Trophoblast cell (in vitro differentiated cells and primary cell): ENCODE data around the gene ZNF492.
A peak's percentile ranks its signal among the peaks of the same experiment; 100 is the strongest.

Source experiments
- DNase-seq, 2 donors: peaks; one replicate each; pipeline ENCODE4 v3.0.0-alpha.2; 2016
- H2AFZ ChIP-seq: 2 replicates; pipeline ENCODE4 v1.6.1; 2013; ENCODE audit warnings: low read length, moderate library complexity, mild to moderate bottlenecking; ENCODE audit not compliant: insufficient read depth, poor library complexity
- H2AK5ac ChIP-seq: 2 replicates; pipeline ENCODE4 v1.6.1; 2013; ENCODE audit warnings: mild to moderate bottlenecking, low read length
- H2BK120ac ChIP-seq: 2 replicates; pipeline ENCODE4 v1.6.1; 2013; ENCODE audit warnings: low read length, mild to moderate bottlenecking, moderate library complexity; ENCODE audit not compliant: insufficient read depth, poor library complexity
- H2BK12ac ChIP-seq: 2 replicates; pipeline ENCODE4 v1.6.1; 2013; ENCODE audit warnings: mild to moderate bottlenecking, low read length, moderate library complexity
- H2BK5ac ChIP-seq: 2 replicates; pipeline ENCODE4 v1.6.1; 2013; ENCODE audit warnings: low read length, low read depth, moderate library complexity, mild to moderate bottlenecking; ENCODE audit not compliant: poor library complexity
- H3K14ac ChIP-seq: 2 replicates; pipeline ENCODE4 v1.6.1; 2013; ENCODE audit warnings: mild to moderate bottlenecking, low read length
- H3K18ac ChIP-seq: 2 replicates; pipeline ENCODE4 v1.6.1; 2013; ENCODE audit warnings: mild to moderate bottlenecking, low read length
- H3K23ac ChIP-seq: 2 replicates; pipeline ENCODE4 v1.6.1; 2013; ENCODE audit warnings: low read length
- H3K27ac ChIP-seq: 2 replicates; pipeline ENCODE4 v1.5.1; 2013; ENCODE audit warnings: low read depth, mild to moderate bottlenecking, inconsistent platforms, low read length, moderate library complexity
- H3K27me3 ChIP-seq: 2 replicates; pipeline ENCODE4 v1.6.1; 2013; ENCODE audit warnings: inconsistent platforms, mild to moderate bottlenecking, low read length, moderate library complexity; ENCODE audit not compliant: insufficient read depth
- H3K36me3 ChIP-seq, 2 experiments: 1 replicate in 1 of 2; 2 replicates in 1 of 2; pipeline ENCODE4 v1.6.1; 2013; ENCODE audit warnings: low read length in 2 of 2, mild to moderate bottlenecking in 2 of 2, moderate library complexity in 1 of 2; ENCODE audit not compliant: insufficient read depth in 2 of 2, control insufficient read depth in 1 of 2
- H3K4ac ChIP-seq: 2 replicates; pipeline ENCODE4 v1.6.1; 2013; ENCODE audit warnings: low read depth, mild to moderate bottlenecking, low read length, moderate library complexity
- H3K4me1 ChIP-seq, 2 experiments: 1 replicate in 1 of 2; 2 replicates in 1 of 2; pipeline ENCODE4 v1.6.1; 2013; ENCODE audit warnings: low read length in 2 of 2, mild to moderate bottlenecking in 2 of 2, moderate library complexity in 1 of 2; ENCODE audit not compliant: insufficient read depth in 2 of 2, control insufficient read depth in 1 of 2
- H3K4me2 ChIP-seq: 2 replicates; pipeline ENCODE4 v1.6.1; 2013; ENCODE audit warnings: inconsistent platforms, mild to moderate bottlenecking, low read length, moderate library complexity
- H3K4me3 ChIP-seq: 2 replicates; pipeline ENCODE4 v1.5.1; 2013; ENCODE audit warnings: mild to moderate bottlenecking, low read depth, low read length, inconsistent platforms
- H3K79me1 ChIP-seq: one replicate; pipeline ENCODE4 v1.6.1; 2013; ENCODE audit warnings: low read length
- H3K79me2 ChIP-seq: 2 replicates; pipeline ENCODE4 v1.6.1; 2013; ENCODE audit warnings: low read length, mild to moderate bottlenecking; ENCODE audit not compliant: control insufficient read depth, insufficient read depth, poor library complexity
- H3K9ac ChIP-seq: 2 replicates; pipeline ENCODE4 v1.6.1; 2013; ENCODE audit warnings: mild to moderate bottlenecking, low read length
- H3K9me3 ChIP-seq: 2 replicates; pipeline ENCODE4 v1.6.1; 2013; ENCODE audit warnings: low read depth, mild to moderate bottlenecking, control low read depth, inconsistent platforms, low read length; ENCODE audit not compliant: insufficient read depth
- H4K12ac ChIP-seq: 2 replicates; pipeline ENCODE4 v1.6.1; 2013; ENCODE audit warnings: low read depth, mild to moderate bottlenecking, low read length, moderate library complexity
- H4K8ac ChIP-seq: 2 replicates; pipeline ENCODE4 v1.6.1; 2013; ENCODE audit warnings: low read depth, mild to moderate bottlenecking, low read length, moderate library complexity
- H4K91ac ChIP-seq: one replicate; pipeline ENCODE4 v1.6.1; 2013; ENCODE audit warnings: low read depth, mild to moderate bottlenecking, low read length, moderate library complexity
- WGBS: extraction: QIAGEN DNeasy Blood & Tissue Kit; methylation state at CpG from one replicate; pipeline ENCODE4 v1.1.7; 2013; ENCODE audit warnings: missing lambda C conversion rate; ENCODE audit not compliant: insufficient read length, insufficient coverage; ENCODE audit errors: extremely low coverage; 5-methylcytosine and 5-hydroxymethylcytosine counted together

Gene ZNF492

DNA sequence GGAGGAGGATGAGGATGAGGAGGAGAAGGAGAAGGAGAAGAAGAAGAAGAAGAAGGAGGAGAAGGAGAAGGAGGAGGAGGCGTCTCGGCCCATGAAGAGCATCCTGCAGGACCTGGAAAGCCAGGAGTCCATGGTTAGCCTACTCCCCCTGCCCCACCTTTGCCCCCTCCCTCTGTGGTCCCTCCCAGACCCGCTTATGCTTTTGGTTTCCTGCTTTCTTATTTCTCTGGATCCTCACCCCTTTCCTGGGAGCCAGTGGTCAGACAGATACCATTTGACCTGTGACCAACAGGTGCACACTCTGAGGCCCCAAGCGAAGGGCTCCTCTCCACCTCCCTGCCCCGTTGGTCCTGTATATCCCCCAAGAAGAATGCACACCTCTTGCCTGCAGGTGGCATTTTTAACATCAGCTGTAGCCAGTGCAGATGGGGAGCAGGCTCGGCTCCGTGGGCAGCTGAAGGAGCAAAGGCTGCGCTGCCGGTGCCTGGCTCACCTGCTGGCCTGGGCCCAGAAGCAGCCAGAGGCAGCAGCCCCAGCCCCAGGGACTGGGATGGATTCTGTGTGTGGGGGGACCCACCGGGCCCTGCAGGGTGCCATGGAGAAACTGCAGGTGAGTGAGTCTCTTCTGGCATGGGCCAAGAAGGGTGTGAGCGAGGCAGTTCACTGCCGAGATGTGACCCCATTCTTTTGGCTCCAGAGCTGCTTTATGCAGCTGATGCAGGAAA, 32.1 kb upstream of the ZNF492 start:
- no peaks in the 10 kb centered on the region for H3K79me1 ChIP-seq
- no peak overlapping the region for H4K8ac ChIP-seq
- H3K18ac ChIP-seq: no peak overlapping the region
- H3K27ac ChIP-seq: no peak overlapping the region
- no peaks in the 10 kb centered on the region for H3K4me1 ChIP-seq
- no peak overlapping the region for H3K4me3 ChIP-seq
- no peak overlapping the region for H3K4me2 ChIP-seq
- no peak overlapping the region for H3K4ac ChIP-seq
- H2AK5ac ChIP-seq: no peak overlapping the region
- H4K91ac ChIP-seq: no peak overlapping the region
- no peak overlapping the region for H2BK120ac ChIP-seq
- H3K9me3 ChIP-seq: peaks cover 75% of the 10 kb centered on the region
- no CpG with 5 or more reads among the region's 12 CpGs for WGBS
- no peak overlapping the region for H2AFZ ChIP-seq
- H3K36me3 ChIP-seq: no peaks in the 10 kb centered on the region
- no peak overlapping the region for H3K14ac ChIP-seq
- H3K9ac ChIP-seq: no peak overlapping the region
- H3K27me3 ChIP-seq: no peaks in the 10 kb centered on the region
- no peak overlapping the region for H3K23ac ChIP-seq
- no peak overlapping the region for H2BK12ac ChIP-seq
- no peak overlapping the region for H4K12ac ChIP-seq
- H2BK5ac ChIP-seq: no peak overlapping the region
- DNase-seq: no peak
- H3K79me2 ChIP-seq: no peaks in the 10 kb centered on the region

DNA sequence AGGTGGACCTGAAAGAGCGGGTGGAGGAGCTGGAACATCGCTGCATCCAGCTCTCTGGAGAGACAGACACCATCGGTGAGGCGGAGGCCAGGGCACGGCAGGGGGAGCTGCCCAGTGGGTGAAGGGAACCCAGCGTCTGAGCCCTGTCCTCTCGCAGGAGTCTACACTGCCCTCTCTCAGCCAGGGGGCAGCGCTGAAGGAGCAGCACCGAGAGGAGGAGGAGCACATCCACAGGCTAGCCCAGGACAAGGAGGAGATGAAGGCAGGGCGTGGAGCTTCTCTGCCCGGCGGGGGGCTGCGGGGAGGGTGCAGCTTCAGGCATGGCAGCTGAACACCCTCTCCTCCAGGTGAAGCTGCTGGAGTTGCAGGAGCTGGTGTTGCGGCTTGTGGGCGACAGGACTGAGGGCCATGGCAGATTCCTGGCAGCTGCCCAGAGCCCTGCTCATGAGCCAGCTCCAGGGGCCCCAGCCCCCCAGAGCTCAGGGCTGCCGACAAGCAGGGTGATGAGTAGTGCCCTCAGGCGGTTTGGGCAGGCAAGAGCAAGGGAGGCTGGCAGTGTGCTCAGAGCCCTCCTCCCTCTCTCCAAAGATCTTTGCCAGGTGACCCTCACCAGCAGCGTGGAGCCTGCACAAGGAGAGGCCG, 31.4 kb upstream of the ZNF492 start:
- no peaks in the 10 kb centered on the region for H3K27me3 ChIP-seq

GRCh38 chr19:22603518-22604440, 30.3 kb upstream of the ZNF492 start:
- Histone ChIP-seq H3K79me1 (no peaks in the 10 kb centered on the region), H3K14ac (no peak overlapping the region), H3K9me3 (peaks cover 88% of the 10 kb centered on the region), H2BK120ac (no peak overlapping the region), H3K18ac (no peak overlapping the region), H2AFZ (no peak overlapping the region), H2BK5ac (no peak overlapping the region), H4K12ac (no peak overlapping the region), H4K8ac (no peak overlapping the region), H3K79me2 (no peaks in the 10 kb centered on the region), H4K91ac (no peak overlapping the region), H3K9ac (no peak overlapping the region), H3K4me1 (no peaks in the 10 kb centered on the region), H3K36me3 (no peaks in the 10 kb centered on the region), H3K4ac (no peak overlapping the region), H3K23ac (no peak overlapping the region), H2BK12ac (no peak overlapping the region), H3K4me3 (peak overlapping the region; percentile 44), H3K27me3 (no peaks in the 10 kb centered on the region), H3K4me2 (no peak overlapping the region), H2AK5ac (no peak overlapping the region), H3K27ac (no peak overlapping the region)
- no peak for DNase-seq
- WGBS: no CpG with 5 or more reads among the region's 14 CpGs

More for the DNA sequence above, 31.4 kb upstream of the ZNF492 start:
- Histone ChIP-seq H4K8ac (no peak overlapping the region), H4K12ac (no peak overlapping the region), H3K9me3 (peaks cover 82% of the 10 kb centered on the region), H3K79me1 (no peaks in the 10 kb centered on the region), H3K27ac (no peak overlapping the region), H2AK5ac (no peak overlapping the region), H2AFZ (no peak overlapping the region), H3K18ac (no peak overlapping the region), H3K4me1 (no peaks in the 10 kb centered on the region), H3K79me2 (no peaks in the 10 kb centered on the region), H4K91ac (no peak overlapping the region), H3K9ac (no peak overlapping the region), H3K14ac (no peak overlapping the region), H3K23ac (no peak overlapping the region), H3K4ac (no peak overlapping the region), H2BK12ac (no peak overlapping the region), H3K4me3 (no peak overlapping the region), H3K36me3 (no peaks in the 10 kb centered on the region), H2BK5ac (no peak overlapping the region), H3K4me2 (no peak overlapping the region), H2BK120ac (no peak overlapping the region)
- no peak for DNase-seq
- no CpG with 5 or more reads among the region's 19 CpGs for WGBS

GRCh38 chr19:22604571-22605274, 29.4 kb upstream of the ZNF492 start:
- Histone ChIP-seq H3K4ac (no peak overlapping the region), H3K23ac (no peak overlapping the region), H2BK12ac (no peak overlapping the region), H2AFZ (no peak overlapping the region), H3K4me3 (no peak overlapping the region), H4K12ac (no peak overlapping the region), H3K27me3 (no peaks in the 10 kb centered on the region), H2BK5ac (no peak overlapping the region), H3K9ac (no peak overlapping the region), H3K4me2 (no peak overlapping the region), H2BK120ac (no peak overlapping the region), H4K91ac (no peak overlapping the region), H3K36me3 (no peaks in the 10 kb centered on the region), H3K79me2 (no peaks in the 10 kb centered on the region), H4K8ac (no peak overlapping the region), H3K79me1 (no peaks in the 10 kb centered on the region), H3K14ac (no peak overlapping the region), H3K27ac (no peak overlapping the region), H3K4me1 (no peaks in the 10 kb centered on the region), H2AK5ac (no peak overlapping the region), H3K9me3 (peaks cover 83% of the 10 kb centered on the region), H3K18ac (no peak overlapping the region)
- no peak for DNase-seq
- no CpG with 5 or more reads among the region's 10 CpGs for WGBS
